ENCODE data around the gene TOP1. TPM values are rescaled to one million over a fixed set of nuclear protein-coding genes. Genes with fewer than 3 reads are reported as not detected.

Gene TOP1
- total RNA-seq, 4 donors from 2014 or later: 20.2 to 28.5 (median 23.0) TPM

DNA sequence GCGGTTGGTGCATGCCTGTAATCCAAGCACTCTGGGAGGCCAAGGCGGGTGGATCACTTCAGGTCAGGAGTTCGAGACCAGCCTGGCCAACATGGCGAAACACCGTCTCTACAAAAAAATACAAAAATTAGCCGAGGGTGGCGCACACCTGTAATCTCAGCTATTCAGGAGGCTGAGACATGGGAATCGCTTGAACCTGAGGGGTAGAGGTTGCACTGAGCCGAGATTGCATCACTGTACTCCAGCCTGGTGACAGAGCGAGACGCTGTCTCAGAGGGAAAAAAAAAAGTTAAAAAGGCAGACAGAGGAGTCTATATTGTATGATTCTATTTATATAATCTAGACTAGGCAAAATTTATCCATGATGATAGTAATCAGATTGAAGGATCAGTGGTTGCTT, 81.4 kb downstream of the TOP1 start:
- 95% methylated on average over 11 of the region's 11 CpGs for WGBS
- no peaks in the 10 kb centered on the region for H3K9me3 ChIP-seq
- TF ChIP-seq POLR2A (IDR thresholded peaks at IDR 0.05; ENCODE audit: low read depth) (no peak), POLR2AphosphoS5 (IDR thresholded peaks at IDR 0.05) (no peak), EP300 (IDR thresholded peaks at IDR 0.05) (no peak)
- TF ChIP-seq, protein P1, sequence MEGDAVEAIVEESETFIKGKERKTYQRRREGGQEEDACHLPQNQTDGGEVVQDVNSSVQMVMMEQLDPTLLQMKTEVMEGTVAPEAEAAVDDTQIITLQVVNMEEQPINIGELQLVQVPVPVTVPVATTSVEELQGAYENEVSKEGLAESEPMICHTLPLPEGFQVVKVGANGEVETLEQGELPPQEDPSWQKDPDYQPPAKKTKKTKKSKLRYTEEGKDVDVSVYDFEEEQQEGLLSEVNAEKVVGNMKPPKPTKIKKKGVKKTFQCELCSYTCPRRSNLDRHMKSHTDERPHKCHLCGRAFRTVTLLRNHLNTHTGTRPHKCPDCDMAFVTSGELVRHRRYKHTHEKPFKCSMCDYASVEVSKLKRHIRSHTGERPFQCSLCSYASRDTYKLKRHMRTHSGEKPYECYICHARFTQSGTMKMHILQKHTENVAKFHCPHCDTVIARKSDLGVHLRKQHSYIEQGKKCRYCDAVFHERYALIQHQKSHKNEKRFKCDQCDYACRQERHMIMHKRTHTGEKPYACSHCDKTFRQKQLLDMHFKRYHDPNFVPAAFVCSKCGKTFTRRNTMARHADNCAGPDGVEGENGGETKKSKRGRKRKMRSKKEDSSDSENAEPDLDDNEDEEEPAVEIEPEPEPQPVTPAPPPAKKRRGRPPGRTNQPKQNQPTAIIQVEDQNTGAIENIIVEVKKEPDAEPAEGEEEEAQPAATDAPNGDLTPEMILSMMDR (IDR thresholded peaks at IDR 0.05): no peak
- H3K4me3 ChIP-seq: no peak overlapping the region
- DNase-seq (ENCODE audit: extremely low spot score): no peak
- intact Hi-C loops (cut with DNase I): no loop called here
- H3K27me3 ChIP-seq: no peaks in the 10 kb centered on the region
- no peak overlapping the region for H3K27ac ChIP-seq (replicated peaks in 1 of 4)
- peaks cover 21 to 88% (median 50%) of the 10 kb centered on the region in 4 donors for H3K36me3 ChIP-seq
- no peaks in the 10 kb centered on the region for H3K4me1 ChIP-seq

DNA sequence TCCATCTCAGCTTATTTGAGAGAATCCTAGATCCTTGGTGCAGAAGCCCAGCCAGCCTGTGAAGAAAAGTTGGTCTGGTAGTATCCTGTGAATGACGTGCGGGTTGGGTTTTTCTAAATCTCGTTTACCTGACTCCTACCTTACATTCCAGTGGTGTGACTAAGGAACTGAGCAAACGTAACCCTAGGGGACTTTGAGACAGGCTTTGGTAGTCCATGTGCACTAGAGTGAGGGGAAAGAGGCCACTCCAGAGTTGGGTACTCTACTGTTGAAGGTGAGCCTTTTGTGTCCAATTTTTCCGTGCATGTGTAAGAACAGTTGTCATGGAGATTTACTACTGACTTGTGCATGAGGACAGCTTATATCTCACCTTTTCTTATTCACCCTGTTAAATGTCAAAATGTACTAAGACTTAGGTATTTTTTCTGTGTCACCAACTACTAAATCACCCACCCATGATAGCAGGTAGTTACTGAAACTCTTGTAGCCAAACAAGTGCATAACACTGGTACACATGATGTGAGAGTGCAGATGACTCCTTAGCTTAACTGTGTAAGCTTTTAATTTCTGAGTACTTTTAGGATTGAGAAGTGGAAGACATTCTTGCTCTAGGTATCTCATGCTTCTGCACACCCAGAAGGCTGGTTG, 82.4 kb downstream of the TOP1 start:
- Histone ChIP-seq H3K4me3 (no peak overlapping the region), H3K4me1 (no peaks in the 10 kb centered on the region), H3K27ac (replicated peaks in 1 of 4) (no peak overlapping the region), H3K9me3 (no peaks in the 10 kb centered on the region), H3K27me3 (no peaks in the 10 kb centered on the region), H3K36me3 (peaks cover 32 to 90% (median 60%) of the 10 kb centered on the region in 4 donors)
- intact Hi-C loops (cut with DNase I): no loop called here
- no peak for DNase-seq (ENCODE audit: extremely low spot score)
- TF ChIP-seq, protein P1 (IDR thresholded peaks at IDR 0.05): no peak
- TF ChIP-seq POLR2AphosphoS5 (IDR thresholded peaks at IDR 0.05) (no peak), POLR2A (IDR thresholded peaks at IDR 0.05; ENCODE audit: low read depth) (no peak), EP300 (IDR thresholded peaks at IDR 0.05) (no peak)
- WGBS: 91% methylated on average over 5 of the region's 5 CpGs

DNA sequence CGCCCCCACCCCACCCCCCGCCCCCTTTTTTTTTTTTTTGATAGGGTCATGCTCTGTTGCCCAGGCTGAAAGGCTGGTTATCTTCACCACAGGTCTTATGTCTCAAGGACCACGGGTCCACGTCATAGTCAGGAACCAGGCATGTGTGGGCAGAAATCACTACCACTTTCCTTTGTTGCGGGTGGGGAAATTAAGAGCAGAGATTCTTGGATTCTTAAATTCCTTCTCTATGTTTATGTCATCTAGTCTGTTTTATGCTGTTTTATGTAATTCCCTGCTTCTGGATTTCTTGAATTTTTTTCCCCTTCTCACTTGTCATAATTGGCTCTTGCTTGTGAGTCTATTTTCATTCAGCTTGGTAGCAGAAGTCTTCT, 82.9 kb downstream of the TOP1 start:
- Histone ChIP-seq H3K4me1 (no peaks in the 10 kb centered on the region), H3K36me3 (peaks cover 37 to 95% (median 65%) of the 10 kb centered on the region in 4 donors), H3K27ac (replicated peaks in 1 of 4) (no peak overlapping the region), H3K4me3 (no peak overlapping the region), H3K27me3 (no peaks in the 10 kb centered on the region), H3K9me3 (no peaks in the 10 kb centered on the region)
- no peak for TF ChIP-seq EP300 (IDR thresholded peaks at IDR 0.05)
- TF ChIP-seq POLR2A (IDR thresholded peaks at IDR 0.05; ENCODE audit: low read depth): no peak
- TF ChIP-seq, protein P1 (IDR thresholded peaks at IDR 0.05): no peak
- TF ChIP-seq POLR2AphosphoS5 (IDR thresholded peaks at IDR 0.05): no peak
- intact Hi-C loops (cut with DNase I): no loop called here
- 93% methylated on average over 5 of the region's 5 CpGs for WGBS
- no peak for DNase-seq (ENCODE audit: extremely low spot score)

DNA sequence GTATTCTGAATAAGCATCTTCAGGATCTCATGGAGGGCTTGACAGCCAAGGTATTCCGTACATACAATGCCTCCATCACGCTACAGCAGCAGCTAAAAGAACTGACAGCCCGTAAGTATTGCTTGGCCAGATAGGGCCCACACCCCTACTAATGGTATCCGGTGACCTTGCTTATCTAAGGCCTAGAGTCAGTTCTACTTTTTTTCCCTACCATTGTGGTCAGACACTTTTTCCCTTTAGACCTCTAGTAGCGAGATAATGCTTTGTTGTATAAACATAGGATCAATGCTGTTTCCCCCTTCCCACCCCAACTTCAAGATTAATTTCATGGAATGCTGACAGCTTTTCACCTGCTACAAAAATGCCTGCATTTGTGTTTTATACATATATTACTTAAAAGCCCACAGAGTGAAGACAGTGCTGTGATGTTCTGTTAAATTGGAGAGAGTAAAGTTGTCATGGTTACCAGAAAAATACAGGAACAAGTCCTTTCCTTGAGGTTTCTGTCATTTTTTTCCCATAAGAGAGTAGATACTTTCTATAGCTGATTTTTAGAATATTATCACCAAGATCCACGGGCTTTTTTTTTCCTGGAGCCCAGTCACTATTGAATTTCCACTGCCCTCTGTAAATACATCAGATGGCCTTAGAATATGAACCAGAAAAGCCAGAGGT, 87.8 kb downstream of the TOP1 start:
- intact Hi-C loops (cut with DNase I): no loop called here
- whole genome bisulfite sequencing: 86% methylated on average over 6 of the region's 6 CpGs
- no peaks in the 10 kb centered on the region for H3K9me3 ChIP-seq

More for the DNA sequence above, 87.8 kb downstream of the TOP1 start:
- peaks cover 52 to 97% (median 93%) of the 10 kb centered on the region in 4 donors for H3K36me3 ChIP-seq
- H3K4me3 ChIP-seq: no peak overlapping the region
- TF ChIP-seq, protein P1 (IDR thresholded peaks at IDR 0.05): no peak
- TF ChIP-seq POLR2AphosphoS5 (IDR thresholded peaks at IDR 0.05) (no peak), EP300 (IDR thresholded peaks at IDR 0.05) (no peak), POLR2A (IDR thresholded peaks at IDR 0.05; ENCODE audit: low read depth) (no peak)
- peaks cover 0 to 6% (median 2%) of the 10 kb centered on the region in 4 donors for H3K4me1 ChIP-seq
- H3K27ac ChIP-seq (replicated peaks in 1 of 4): no peak overlapping the region
- no peaks in the 10 kb centered on the region for H3K27me3 ChIP-seq
- DNase-seq (ENCODE audit: extremely low spot score): no peak
